RWPE1 (cell line): Measurements from ENCODE around the gene MYL7.
A peak's percentile ranks its signal among the peaks of the same experiment; 100 is the strongest.
"Not testable (repeated sequence)": the region's sequence is repeated elsewhere in the genome, so short reads cannot be mapped to it uniquely, and the experiment has no call there.

Source experiments
- CTCF ChIA-PET: fragments of 350-600 bp; sonication (Branson Sonifier 250); formaldehyde crosslinking; extraction: SDS; loops from one replicate; lab custom pipeline; 2021; lab: Yijun Ruan, JAX
- POLR2A ChIA-PET: fragments of 400-600 bp; formaldehyde crosslinking; extraction: SDS; loops from one replicate; lab custom pipeline; 2020; ENCODE audit warnings: antibody characterized with exemption; ENCODE audit not compliant: low non-redundant PET; lab: Yijun Ruan, JAX
- DNase-seq: peaks from one replicate; pipeline ENCODE4 v3.0.0; 2012; ENCODE audit warnings: low spot score
- H3K27ac ChIP-seq: fragments of 450-650 bp; 2 replicates; pipeline ENCODE4 v1.5.1; 2017
- CTCF ChIP-seq: fragments of 450-650 bp; conservative IDR thresholded peaks from 2 replicates; pipeline ENCODE4 v1.5.1; 2017; ENCODE audit warnings: low read depth, mild to moderate bottlenecking

Gene MYL7

DNA sequence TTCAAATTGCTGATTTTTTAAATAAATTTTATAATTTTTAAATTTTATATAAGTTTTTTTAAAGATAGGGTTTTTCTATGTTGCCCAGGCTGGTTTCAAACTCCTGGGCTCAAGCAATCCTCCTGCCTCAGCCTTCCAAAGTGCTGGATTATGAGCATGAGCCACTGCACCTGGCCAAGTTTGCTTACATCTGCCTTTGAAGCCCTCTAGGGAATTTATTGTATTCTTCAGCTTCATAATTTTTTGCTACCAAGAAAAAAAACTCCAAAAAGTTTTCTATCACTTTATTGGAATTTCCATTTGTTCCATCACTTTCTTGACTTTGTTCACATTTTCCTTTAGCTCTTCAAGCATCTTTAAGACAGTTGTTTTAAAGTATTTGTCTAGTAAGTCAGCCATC is 14.0 kb downstream of the MYL7 start:
- ChIA-PET POLR2A (no interaction called here), CTCF (no interaction called here)
- no peak overlapping the region for H3K27ac ChIP-seq
- DNase-seq, result no peak
- no peak for TF ChIP-seq CTCF

GRCh38 chr7:44126574-44126973 is 14.6 kb downstream of the MYL7 start:
- CTCF ChIA-PET, result interaction anchor here (0.6 kb wide), 1 partner anchor 31 kb away, joined by 3 read pairs; no protein-coding TSS in a partner anchor
- POLR2A ChIA-PET, result interaction anchor here (0.6 kb wide), 2 partner anchors 47 to 75 kb away, joined by 3 to 4 read pairs; no protein-coding TSS in a partner anchor
- not testable (repeated sequence) for H3K27ac ChIP-seq, DNase-seq

- ChIA-PET CTCF (interaction anchor here (0.6 kb wide), 1 partner anchor 56 kb away, joined by 7 read pairs; no protein-coding TSS in a partner anchor), POLR2A (interaction anchor here (0.6 kb wide), 2 partner anchors 93 to 1877 kb away, joined by 3 read pairs; no protein-coding TSS in a partner anchor)
- no peak for TF ChIP-seq CTCF
- peak overlapping the region; percentile 78 for H3K27ac ChIP-seq
- DNase-seq, result no peak
Observed at GRCh38 chr7:44124822-44125202, 16.3 kb downstream of the MYL7 start.

DNA sequence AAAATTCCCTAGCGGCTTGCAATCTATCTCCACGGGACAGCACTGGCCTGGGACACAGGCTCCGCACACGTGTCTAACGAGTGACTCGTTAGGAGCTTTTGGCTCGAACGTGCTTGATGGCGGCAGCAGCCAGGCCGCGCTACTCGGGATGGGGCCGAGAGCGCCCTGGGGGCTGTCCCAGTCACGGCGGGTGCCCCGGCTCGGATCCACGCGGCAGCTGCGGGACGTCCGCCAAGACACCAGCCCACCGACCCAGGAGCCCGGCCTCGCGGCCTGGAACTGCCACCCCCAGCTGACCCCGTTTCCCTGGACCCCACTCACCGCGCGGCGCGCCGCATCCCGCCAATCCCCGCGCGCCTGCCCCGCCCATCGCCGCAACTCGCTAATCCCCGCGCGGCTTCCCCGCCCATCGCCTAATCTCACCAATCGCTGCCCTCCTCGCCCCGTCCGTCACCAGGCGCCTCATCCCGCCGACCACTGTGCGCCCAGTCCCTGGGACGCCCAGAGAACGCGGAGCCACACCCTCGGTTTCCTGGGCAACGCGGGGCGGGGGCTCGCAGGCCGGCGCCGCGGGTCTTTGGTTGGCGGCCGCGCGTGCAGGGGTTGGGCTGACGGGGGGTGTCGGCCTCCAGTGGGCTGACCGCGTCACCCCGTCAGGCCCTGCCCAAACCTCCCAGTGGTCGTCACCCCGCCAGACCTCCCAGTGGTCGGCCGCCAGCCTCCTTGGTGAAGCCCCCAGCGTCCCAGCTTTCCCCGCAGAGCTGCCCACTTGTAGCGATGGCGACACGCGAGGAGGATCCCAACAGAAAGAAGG is 17.7 kb downstream of the MYL7 start, which contains the start of gene POLD2:
Gene POLD2 (minus strand): TSS at position 359 of the 814 bp plus-strand sequence. CDS start 1,495 bp downstream, outside the sequence.
- TF ChIP-seq CTCF, result no peak
- H3K27ac ChIP-seq, result peak within 1 kb of the TSS; percentile 78
- ChIA-PET CTCF (interaction anchor here (0.6 to 1.2 kb wide), 5 partner anchors 35 to 135 kb away, joined by 3 to 4 read pairs (median 3); partner anchors contain the start of gene YKT6), POLR2A (interaction anchor here (0.7 kb wide), 1 partner anchor 78 kb away, joined by 3 read pairs; the partner anchor contains the start of gene YKT6)
- DNase-seq, result peak; percentile 99

- no peak for DNase-seq
- CTCF ChIA-PET, result interaction anchor here (0.6 kb wide), 2 partner anchors 23 to 51 kb away, joined by 3 read pairs; no protein-coding TSS in a partner anchor
- POLR2A ChIA-PET, result interaction anchor here (0.7 kb wide), 1 partner anchor 79 kb away, joined by 3 read pairs; the partner anchor contains the start of gene YKT6
- no peak for TF ChIP-seq CTCF
- H3K27ac ChIP-seq, result no peak overlapping the region; the same call in 1 of the 2 replicates
Observed at GRCh38 chr7:44122529-44122928, 18.6 kb downstream of the MYL7 start.

GRCh38 chr7:44121761-44122420 is 19.2 kb downstream of the MYL7 start:
- ChIA-PET POLR2A (no interaction called here), CTCF (interaction anchor here (0.5 to 0.6 kb wide), 3 partner anchors 22 to 122 kb away, joined by 3 read pairs; no protein-coding TSS in a partner anchor)
- DNase-seq, result no peak
- no peak for TF ChIP-seq CTCF
- H3K27ac ChIP-seq, result peak overlapping the region; percentile 23
